Stimulated activated CD4-positive, alpha-beta T cell treated with anti-CD3 and anti-CD28 coated beads, Interleukin-2, amount 100 ng/mL, for 24 hours (primary cell): ENCODE data around the gene IP6K1.

Experiments
- DNase-seq, 2 donors: peaks; one replicate each; pipeline ENCODE4 v3.0.0-alpha.2; 2020

The IP6K1 gene

DNA sequence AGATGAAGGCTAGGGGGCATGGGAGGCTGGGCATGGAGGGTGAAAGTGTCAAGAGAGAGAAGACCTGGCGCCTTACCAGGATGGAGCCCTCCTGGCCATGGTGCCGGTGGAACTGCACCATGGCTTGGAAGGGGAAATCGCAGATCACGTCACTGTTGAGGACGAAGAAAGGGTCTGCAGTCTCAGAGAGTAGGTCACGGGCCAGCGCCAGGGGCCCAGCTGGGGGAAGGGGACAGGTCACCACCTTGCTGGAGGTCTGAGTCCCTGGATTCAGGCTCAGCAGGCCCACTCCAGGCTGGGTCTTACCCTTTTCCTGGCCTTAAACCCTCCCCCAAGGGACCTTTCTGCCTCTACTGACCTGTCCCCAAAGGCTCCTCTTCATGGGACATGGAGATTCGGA, 63.4 kb downstream of the IP6K1 start:
- DNase-seq, result no peak

DNA sequence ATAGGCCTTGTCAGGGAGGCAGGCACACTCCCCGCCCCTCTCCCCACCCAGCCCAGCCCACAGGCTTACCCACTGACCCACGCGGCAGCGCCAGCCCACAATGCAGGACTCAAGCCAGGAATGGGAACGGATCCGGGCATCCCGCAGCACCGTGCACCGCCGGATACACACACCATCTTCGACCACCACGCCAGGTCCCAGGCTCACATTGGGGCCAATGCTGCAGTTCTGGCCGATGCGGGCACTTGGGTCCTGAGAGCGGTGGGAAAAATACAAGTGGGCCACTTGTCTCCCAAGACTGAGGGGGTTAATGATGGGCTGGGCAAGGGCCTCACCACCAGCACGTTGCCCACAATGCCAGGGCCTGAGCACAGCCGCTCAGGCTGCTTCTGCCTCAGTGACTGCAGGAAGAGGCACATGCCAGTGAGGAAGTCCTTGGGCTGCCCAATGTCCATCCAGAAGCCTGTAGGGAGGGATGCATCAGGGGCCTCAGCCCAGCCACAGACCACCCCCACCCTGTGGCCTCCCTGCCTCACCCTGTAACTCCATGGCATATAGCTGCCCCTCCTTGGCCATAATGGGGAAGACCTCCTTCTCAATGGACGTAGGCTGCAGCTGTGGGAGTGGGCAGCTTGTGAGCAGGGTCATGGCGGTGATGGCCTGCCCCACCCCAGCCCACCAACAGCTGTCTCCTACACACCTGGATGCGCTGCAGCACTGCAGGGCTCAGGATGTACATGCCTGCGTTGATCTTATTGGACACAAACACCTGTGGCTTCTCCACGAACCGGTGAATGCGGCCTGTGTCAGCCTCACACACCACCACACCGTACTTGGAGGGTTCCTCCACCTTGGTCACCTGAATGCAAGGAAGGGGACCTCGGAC, 64.2 kb downstream of the IP6K1 start:
- DNase-seq, result no peak

DNA sequence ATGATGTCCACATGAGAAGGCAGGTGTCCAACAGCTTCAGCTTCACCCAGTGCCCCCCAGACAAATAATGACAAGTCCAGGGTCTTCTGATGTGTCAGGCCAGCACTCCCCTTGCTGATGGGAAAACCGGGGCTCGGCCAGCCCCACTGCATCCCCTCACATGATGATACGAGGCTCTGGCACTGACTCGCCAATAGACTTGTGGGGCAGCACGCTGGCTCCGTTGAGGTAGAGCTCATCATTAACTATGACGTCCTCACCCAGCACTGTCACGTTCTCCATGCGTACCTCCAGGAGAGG, 64.8 kb downstream of the IP6K1 start:
- no peak for DNase-seq

DNA sequence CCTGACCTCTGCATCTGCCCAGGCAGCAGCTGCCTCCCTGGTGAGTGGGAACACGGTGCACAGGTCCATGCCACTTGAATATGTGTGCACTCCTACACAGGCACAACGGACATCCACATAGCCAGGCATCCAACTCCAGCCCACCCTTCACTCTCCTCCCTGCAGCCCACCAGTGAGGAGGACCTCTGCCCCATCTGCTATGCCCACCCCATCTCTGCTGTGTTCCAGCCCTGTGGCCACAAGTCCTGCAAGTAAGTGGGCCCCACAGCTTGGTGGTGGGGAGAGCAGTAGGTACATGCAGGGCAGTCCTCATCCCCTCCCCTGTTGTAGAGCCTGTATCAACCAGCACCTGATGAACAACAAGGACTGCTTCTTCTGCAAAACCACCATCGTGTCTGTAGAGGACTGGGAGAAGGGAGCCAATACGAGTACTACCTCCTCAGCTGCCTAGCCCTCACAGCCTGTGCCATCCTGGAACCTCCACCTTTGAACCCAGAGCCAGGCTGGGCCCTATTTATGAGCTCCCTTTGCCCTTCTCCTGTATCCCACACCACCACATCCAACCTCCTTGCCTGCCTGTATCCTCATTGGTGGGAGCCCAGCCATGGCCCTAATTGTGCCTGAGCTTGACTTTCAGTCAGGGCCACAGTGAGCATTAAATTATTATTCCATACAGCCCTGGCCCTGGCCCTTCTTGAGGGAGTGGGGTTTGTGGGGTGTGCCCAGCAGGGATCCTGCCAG, 65.3 kb downstream of the IP6K1 start:
- no peak for DNase-seq

DNA sequence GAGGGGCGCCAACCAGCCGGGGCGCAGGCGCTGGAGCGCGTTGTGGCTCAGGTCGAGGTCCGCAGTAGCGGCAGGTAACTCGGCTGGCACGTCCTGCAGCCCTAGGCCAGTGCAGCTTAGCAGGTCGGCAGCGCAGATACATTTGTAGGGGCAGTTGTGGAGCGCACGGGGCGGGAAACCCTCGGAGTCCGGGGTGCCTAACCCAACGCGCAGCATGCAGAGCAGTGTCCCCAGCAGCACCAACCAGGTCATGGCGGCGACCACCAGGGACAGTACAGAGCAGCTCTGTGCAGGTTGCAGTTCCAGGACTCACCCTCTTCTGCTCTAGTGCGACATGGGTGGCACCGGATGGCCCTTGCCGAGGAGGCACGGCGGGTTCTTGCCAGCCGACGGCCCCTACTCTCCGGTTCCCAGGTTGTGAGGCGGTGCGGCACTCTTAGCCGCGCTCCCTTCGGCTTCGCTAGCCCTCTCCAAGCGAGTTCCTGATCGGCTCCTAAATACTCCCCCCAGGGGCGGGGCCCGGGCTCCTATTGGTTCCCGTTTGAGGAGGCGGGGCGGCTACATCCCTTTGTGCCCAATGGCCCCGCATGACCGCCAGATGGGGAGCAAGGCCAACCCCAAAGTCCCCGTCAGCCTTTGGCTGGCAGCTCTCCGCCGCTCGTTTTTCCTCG, 67.0 kb downstream of the IP6K1 start, which contains the start of gene AMIGO3:
Gene AMIGO3 (minus strand): TSS at position 471 of the 671 bp plus-strand sequence. CDS start 219 bp downstream, at position 252.
- DNase-seq, result peak; percentile 93 to 94

DNA sequence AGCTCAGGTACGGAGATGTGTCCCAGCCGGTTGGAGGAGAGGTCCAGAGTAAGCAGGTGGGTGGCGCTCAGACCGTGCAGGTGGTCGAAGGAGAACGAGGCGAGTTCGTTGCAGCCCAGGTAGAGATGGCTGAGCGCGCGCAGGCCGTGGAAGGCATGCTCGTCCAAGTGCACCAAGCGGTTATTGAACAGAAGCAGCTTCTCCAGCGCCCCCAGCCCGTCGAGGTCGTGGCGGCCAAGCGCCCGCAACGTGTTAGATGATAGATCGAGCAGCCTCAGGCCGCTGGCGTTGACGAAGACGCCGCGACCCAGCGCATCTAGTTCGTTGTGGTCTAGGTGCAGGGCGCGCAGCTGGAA, 67.5 kb downstream of the IP6K1 start:
- DNase-seq, result peak in 1 of 2 donors; percentile 47

DNA sequence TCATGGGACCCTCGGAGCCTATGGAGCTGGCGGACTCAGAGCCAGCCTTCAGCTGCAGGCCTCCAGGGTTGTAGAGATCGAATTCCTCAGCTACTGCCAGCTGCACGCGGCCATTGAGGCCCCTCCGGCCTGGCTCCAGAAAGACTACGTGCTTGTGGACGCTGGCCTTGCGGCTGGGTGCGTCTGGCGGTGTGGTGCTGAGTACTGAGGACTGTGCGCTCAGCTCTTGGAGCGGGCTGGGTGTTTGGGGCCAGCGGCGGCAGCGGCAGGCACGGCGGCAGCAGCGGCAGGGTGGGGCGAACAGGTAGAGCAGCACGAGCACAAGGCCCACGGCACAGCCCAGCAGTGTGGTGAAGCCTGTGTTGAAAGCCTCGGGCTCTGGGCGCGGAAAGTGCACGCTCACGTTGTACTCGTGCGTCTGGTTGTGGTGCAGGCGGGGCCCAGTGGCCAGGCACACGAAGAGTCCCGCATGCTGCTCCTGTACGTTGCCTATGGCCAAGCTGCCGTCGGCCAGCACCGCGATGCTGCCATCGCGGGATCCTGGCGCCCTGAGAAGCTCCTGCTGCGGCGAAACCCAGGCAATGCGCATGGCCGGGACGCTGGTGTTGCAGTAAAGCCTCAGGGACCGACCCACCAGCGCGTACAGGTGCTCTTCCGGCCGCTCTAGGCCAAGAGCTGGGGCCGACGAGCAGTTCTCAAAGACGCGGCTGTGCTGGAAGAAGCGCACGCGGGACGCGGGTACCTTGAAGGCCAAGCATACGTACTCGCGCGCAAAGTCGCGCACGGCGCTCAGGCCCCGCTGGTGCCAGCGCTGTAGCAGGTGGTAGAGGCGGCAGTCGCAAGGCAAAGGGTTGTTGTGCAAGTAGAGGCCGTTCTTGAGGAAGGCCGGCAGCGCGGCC, 68.1 kb downstream of the IP6K1 start:
- no peak for DNase-seq

DNA sequence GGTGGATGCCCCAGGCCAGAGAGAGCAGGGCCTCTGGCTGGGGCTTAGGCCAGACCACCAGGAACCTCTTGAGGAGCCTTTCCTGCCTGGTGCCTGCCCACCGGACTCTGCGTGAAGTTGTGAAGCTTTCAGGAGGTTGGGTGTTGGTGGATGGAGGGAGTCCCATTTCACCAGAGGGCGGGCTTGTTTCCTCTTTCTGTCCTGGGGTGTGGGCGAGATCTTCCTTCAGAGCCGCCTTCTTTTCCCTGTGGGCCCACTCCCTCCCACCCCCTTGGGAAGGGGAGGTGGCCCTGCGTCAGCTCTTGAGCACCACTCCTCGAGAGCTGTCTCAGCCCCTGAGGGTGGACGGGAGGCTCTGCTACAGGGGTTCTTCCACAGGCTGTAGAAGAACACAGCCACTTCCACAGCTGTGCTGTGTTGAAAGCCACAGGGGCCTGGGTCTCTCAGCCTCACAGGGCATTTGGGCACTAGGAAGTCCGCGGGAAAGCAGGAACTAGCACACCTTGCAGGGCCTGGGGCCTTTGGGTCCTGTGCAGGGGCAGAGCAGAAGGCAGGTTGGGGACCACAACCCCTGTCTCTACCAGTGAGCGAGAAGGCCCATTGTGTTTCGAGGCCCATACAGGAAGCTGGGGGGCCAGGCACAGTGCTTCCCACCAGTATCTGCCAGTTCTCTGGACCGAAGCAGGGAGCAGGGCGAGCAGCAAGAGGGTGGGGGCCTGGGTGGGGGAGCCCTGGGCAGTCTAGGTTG, 69.0 kb downstream of the IP6K1 start:
- DNase-seq, result no peak

DNA sequence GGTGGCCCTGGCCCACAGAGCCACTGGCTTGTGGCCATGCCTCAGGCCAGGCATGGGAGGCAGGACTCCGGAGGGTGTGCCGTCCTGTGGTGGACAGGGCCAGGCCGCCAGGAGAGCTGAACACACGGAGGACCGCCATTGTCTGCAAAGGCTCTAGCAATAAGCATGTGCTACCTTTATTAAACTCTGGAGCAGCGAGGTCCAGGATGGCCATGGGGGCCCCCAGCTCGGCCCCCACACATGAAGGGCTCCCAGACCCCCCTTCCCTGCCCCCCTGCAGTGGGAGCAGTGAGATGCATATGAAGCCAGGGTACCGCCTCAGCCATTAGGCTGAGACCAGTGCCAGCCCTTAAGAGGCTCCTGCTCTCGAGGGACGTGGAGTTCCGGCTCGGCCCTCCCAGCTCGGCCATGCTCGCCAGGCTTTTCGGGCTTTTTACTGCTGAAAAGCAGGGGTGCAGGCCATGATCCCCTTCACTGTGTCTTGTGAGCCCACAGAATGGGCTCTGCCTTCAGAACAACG, 69.6 kb downstream of the IP6K1 start:
- DNase-seq, result no peak

DNA sequence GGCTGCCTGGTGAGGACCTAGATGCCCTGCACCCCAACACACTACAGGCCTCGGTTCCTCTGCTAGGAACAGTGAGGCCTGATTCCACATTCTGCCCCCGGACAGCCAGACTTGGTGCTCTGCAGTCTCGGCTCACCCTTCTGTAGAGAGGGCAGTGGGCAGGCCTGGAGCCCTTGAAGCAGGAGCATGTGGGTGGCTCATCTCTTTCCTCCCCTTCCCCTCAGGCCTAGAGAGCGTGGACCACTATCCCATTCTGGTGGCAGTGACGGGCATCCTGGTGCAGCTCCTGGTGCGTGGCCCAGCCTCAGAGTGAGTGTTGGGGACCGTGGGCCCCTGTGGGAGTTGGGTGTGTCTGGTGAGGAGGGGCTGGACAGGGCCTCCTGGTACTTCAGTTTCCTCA, 70.2 kb downstream of the IP6K1 start:
- no peak for DNase-seq

DNA sequence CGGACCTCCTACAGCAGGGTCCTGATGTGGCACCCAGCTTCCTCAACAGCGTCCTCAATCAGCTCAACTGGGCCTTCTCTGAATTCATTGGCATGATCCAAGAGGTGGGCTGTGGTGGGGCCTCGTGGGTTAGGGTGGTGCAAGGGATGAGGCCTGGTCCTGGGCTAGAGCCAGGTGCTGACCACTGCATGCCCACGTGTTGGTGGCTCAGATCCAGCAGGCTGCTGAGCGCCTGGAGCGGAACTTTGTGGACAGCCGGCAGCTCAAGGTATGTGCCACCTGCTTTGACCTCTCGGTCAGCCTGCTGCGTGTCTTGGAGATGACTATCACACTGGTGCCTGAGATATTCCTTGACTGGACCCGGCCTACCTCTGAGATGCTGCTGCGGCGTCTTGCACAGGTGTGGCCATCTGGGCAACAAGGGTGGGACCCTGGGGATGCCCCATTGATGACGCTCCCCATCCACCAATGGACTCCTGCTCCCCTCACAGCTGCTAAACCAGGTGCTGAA, 70.7 kb downstream of the IP6K1 start:
- no peak for DNase-seq

DNA sequence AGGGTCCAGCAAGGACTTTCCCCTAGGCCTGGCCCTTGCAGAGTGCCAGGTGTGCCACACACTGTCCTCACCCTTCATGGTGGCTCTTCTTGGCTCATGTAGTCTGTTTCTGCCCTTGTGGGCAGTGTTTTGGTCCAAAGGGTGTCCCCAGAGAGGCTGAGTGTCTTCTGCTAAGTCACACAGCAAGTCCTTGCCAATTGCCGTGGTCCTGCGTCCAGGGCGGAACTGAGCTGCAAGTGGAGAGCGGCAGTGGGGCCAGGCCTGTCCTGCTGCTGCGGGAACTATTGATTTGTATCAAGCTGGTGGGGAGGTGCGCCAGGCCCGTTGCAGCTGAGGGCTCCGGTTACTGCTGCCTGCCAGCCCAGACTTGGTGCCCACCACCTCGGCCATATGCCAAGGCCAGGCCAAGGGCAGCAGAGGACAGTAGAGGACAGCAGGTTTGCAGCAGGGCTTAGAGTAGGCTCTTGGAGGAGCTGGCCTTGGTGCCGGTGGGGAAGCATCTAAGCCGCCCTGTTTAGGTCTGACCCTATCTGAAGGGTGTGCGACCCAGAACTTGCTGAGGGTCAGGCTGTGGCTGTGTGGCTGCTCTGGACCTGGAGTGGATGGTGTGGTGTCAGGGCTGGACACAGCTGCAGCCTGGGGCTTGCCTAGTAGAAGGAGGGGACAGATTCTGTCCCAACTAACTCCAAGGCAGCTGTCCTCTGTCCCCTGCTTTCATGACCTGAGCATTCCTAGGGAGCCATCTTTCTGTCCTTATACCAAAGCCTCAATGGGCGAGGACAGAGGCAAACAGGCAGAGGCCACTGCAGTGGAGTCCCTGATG, 71.4 kb downstream of the IP6K1 start:
- no peak for DNase-seq

DNA sequence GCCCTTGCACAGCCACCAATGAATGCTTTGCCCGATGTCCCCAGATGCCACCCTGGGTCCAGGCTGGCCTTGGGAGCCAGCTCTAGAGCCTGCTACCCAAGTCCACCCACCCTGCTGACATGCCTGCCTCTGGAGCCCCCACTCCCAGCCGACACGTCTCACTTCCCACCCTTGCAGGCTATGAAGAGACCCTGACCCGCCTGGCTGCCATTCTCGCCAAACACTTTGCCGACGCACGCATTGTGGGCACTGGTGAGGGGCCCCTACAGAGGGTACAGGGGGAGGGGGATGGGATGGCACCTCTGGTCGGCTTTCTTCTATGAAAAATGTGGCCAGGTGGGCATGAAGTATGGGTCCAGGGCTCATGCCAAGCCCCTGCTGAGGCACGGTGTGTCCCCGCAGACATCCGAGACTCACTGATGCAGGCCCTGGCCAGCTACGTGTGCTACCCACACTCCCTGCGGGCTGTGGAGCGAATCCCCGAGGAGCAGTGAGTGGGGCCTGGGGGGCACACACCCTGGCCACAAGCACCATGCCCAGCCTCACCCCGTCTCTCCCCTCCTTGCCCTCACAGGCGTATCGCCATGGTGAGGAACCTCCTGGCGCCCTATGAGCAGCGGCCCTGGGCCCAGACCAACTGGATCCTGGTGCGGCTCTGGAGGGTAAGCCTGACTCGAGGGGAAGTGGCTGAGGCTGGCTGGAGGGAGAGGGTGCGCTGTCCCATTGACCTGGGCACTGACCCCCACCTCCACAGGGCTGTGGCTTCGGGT, 72.8 kb downstream of the IP6K1 start:
- no peak for DNase-seq

DNA sequence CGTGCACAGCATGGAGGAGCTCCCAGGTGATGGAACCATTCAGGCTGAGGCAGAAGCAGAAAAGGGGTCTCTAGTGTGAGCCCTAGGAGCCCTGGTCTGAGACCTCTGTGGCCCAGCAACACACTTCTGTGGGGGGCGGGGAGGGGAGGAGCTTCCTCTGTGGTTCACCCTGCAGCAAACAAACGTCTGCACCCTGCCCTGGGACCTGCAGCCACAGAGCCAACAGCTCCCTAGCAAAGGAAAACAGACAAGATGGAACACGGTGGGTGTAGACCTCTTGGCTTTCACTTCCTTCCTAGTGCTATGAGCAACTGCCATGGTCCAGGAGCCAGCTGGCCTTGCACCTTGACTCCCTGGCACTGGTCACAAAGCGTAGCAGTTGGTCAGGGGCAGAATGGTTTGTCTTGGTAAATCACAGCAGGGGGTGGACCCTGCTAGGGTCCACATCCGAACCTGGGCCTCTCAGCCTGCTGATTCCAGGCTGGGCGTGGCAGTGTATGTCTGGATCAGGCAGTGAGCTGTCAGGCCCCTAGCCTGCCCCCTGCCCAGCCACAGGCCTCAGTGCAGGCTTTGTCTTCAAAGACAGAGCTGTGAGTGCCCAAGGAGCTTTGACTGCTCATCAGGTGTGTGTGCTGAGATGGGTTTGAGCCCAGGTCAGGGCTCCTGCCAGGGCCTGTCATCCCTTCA, 73.6 kb downstream of the IP6K1 start:
- no peak for DNase-seq

DNA sequence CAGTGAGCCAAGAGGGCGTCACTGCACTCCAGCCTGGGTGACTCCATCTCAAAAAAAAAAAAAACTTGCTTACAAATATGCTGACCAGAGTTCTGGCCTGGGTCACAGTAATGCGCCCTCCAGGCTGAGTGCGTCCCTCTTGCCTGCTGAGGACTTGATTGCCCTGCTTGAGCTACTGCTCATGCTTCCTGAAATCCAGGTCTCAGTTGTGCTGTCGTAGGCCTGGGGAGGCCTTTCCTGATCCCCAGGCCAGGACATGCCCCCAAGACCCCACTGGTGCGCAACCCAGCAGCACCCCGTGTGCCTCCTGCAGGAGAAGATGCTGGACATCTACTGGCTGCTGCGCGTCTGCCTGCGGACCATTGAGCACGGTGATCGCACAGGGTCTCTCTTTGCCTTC, 74.2 kb downstream of the IP6K1 start:
- no peak for DNase-seq

DNA sequence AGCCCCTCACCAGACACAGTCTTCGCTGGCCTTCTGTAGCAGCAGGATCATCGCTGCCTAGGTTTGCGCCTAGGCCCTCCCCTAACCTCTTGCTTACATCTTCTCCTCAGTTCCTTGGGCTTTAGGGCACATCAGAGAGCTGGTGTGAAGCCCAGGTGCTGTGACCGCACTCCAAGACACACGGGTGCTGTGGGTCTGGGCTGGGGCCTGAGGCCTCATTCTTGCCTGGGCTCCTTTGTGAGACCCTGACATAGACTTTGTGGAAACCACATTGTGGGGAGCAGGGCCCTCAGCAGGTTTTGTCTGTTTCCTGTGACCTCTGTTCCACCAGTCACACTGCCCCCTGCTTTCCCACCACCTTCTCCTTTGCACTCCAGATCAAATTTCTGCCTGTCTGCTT, 74.9 kb downstream of the IP6K1 start:
- DNase-seq, result no peak

DNA sequence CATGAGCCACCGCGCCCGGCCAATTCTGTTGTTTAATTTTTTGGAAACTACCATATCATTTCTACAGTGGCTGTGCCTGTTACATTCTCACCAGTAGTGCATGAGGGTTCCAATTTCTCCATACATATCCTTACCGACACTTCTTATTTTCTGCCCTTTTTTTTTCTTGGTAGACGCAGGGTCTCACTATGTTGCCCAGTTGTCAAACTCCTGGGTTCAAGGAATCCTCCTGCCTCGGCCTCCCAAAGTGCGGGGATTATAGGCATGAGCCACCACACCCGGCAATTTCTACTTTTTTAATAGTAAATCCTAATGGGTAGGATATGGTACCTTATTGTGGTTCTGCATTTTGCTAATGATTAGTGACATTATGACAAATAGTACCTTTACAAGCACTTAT, 76.5 kb downstream of the IP6K1 start:
- DNase-seq, result no peak

DNA sequence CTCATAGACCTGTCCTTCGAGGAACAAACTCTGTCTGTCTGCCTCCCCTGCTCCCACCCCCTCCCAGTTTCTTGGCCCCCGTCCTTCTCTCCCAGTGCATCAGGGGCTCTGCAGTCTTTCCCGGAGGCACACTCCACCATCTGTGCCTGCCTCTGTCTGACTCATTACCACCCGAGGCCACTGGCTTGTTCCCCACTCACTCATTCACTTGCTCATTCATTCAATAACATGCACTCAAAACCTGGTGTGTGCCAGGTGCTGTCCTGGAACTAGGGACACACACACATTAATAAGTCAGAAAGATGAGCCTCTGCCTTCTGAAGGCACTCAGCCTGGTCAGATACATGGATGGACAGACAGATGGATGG, 79.2 kb downstream of the IP6K1 start:
- no peak for DNase-seq

DNA sequence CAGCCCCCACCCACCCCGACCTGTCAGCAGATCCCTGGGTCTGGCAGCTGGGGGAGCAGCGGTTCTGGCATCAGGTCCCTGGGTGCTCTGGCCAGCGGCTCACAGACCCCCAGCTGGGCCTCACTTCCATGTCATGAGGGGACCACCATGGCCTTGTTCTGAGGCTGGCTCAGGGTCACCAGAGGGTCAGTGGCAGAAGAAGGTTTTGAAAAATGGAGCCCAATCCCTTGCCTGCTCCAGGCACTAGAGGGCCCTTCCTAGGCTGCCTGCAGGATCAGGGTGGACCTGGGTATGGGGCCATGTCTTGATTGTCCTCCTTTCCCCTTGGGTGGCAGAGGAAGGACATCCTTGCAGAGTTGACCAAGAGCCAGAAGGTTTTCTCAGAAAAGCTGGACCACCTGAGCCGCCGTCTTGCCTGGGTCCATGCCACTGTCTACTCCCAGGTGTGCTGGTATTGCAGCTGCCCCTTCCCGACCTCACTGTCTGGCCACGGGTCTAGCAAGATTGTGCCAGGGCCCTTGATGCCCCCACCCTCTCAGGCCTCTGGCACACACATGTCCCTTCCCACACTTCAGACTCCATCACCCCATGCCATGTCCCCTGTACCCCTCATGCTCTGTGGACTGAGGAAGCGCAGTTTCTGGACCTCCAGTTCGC, 79.8 kb downstream of the IP6K1 start:
- DNase-seq, result no peak
